Measurements from ENCODE around the gene TYROBP.
"Not testable (repeated sequence)": the region's sequence is repeated elsewhere in the genome, so short reads cannot be mapped to it uniquely, and the experiment has no call there.

The TYROBP gene

GRCh38 chr19:35908010-35908441, at the start of gene TYROBP:
TYROBP (minus strand) TSS chr19:35908295; CDS start chr19:35908228, 67 bp downstream.
- DNase-seq (ENCODE audit: low spot score), result no peak

GRCh38 chr19:35957411-35957810, 49.3 kb upstream of the TYROBP start:
- DNase-seq (ENCODE audit: low spot score), result not testable (repeated sequence)

GRCh38 chr19:35955881-35956634, 48.0 kb upstream of the TYROBP start:
- no peak for DNase-seq (ENCODE audit: low spot score)

- DNase-seq (ENCODE audit: low spot score), result no peak
Measured at GRCh38 chr19:35949131-35949530, 41.0 kb upstream of the TYROBP start.

- DNase-seq (ENCODE audit: low spot score), result no peak
Measured at GRCh38 chr19:35946203-35946602, 38.1 kb upstream of the TYROBP start.

GRCh38 chr19:35945121-35945790, 37.2 kb upstream of the TYROBP start:
- DNase-seq (ENCODE audit: low spot score), result no peak

- DNase-seq (ENCODE audit: low spot score), result no peak
Measured at GRCh38 chr19:35944556-35944955, 36.5 kb upstream of the TYROBP start.

- DNase-seq (ENCODE audit: low spot score), result no peak
Measured at GRCh38 chr19:35943321-35944301, 35.5 kb upstream of the TYROBP start.

GRCh38 chr19:35942235-35942634, 34.1 kb upstream of the TYROBP start:
- DNase-seq (ENCODE audit: low spot score), result no peak

- DNase-seq (ENCODE audit: low spot score), result no peak
Measured at GRCh38 chr19:35940839-35941238, 32.7 kb upstream of the TYROBP start.

- DNase-seq (ENCODE audit: low spot score), result no peak
Measured at GRCh38 chr19:35940078-35940775, 32.1 kb upstream of the TYROBP start.

GRCh38 chr19:35939307-35940077, 31.4 kb upstream of the TYROBP start:
- DNase-seq (ENCODE audit: low spot score), result no peak

- DNase-seq (ENCODE audit: low spot score), result no peak
Measured at GRCh38 chr19:35938282-35939224, 30.5 kb upstream of the TYROBP start.

GRCh38 chr19:35937345-35938281, 29.5 kb upstream of the TYROBP start:
- no peak for DNase-seq (ENCODE audit: low spot score)

- DNase-seq (ENCODE audit: low spot score), result no peak
Measured at GRCh38 chr19:35936738-35937268, 28.7 kb upstream of the TYROBP start.

- peak; percentile 92 for DNase-seq (ENCODE audit: low spot score)
Measured at GRCh38 chr19:35935911-35936737, 28.0 kb upstream of the TYROBP start, which contains the start of gene LRFN3. LRFN3 (plus strand) TSS chr19:35936374; CDS start chr19:35939426, 3,052 bp downstream.

GRCh38 chr19:35932291-35932936, 24.3 kb upstream of the TYROBP start:
- no peak for DNase-seq (ENCODE audit: low spot score)

All from HuH-7 (cell line).